ENCODE measurements around the gene SBF2. TPM values are rescaled to one million over a fixed set of nuclear protein-coding genes. Genes with fewer than 3 reads are reported as not detected.

Gene SBF2
- polyA plus RNA-seq, 1 donor (not counting 4 experiments of a cell fraction or from before 2014, with no cell fraction given) = 24.5 TPM

- FAIRE-seq (no peak), DNase-seq (ENCODE audit: low read depth, low spot score) (no peak)
Observed at GRCh38 chr11:10314199-10315072, 20.4 kb upstream of the SBF2 start.

GRCh38 chr11:10311802-10312201 lies 17.8 kb upstream of the SBF2 start:
- Histone ChIP-seq H3K27me3 (ENCODE audit: control insufficient read depth, extremely low read depth, insufficient read depth, low read length) (no peaks in the 10 kb centered on the region), H3K4me3 (ENCODE audit: control insufficient read depth in 2 of 3, extremely low read depth in 1 of 3, insufficient read depth in 2 of 3, low read depth in 1 of 3, low read length in 3 of 3) (no peak overlapping the region), H3K9me1 (ENCODE audit: control insufficient read depth, extremely low read depth, insufficient read depth, low read length) (no peaks in the 10 kb centered on the region), H3K4me2 (ENCODE audit: control insufficient read depth, extremely low read depth, insufficient read depth, low read depth, low read length) (no peak overlapping the region), H4K20me1 (ENCODE audit: control insufficient read depth, extremely low read depth, insufficient read depth, low read length) (no peaks in the 10 kb centered on the region), H3K9ac (ENCODE audit: control insufficient read depth, extremely low read depth, insufficient read depth, low read length) (no peak overlapping the region), H2AFZ (ENCODE audit: control insufficient read depth, low read length) (no peak overlapping the region), H3K9me3 (ENCODE audit: control insufficient read depth, low read depth, low read length) (no peaks in the 10 kb centered on the region), H3K27ac (ENCODE audit: control insufficient read depth, insufficient read depth, low read length) (no peak overlapping the region), H3K4me1 (ENCODE audit: control insufficient read depth, extremely low read depth, insufficient read depth, low read length) (peaks cover 26% of the 10 kb centered on the region), H3K79me2 (ENCODE audit: control insufficient read depth, insufficient read depth, low read length) (peaks cover under 1% of the 10 kb centered on the region), H3K36me3 (ENCODE audit: control insufficient read depth in 2 of 2, extremely low read depth in 1 of 2, insufficient read depth in 2 of 2, low read length in 2 of 2) (no peaks in the 10 kb centered on the region)
- no peak for DNase-seq (ENCODE audit: low read depth, low spot score)
- FAIRE-seq = no peak
- dilution Hi-C loops (cut with MboI; ENCODE audit: extremely low pct_ligation_motif_present, low sequenced_read_pairs) = no loop called here
- TF ChIP-seq EZH2 (IDR thresholded peaks at IDR 0.05; ENCODE audit: low read length) = no peak
- TF ChIP-seq CTCF (optimal IDR thresholded peaks at IDR 0.05 in 1 of 3, IDR thresholded peaks at IDR 0.05 in 1 of 3, conservative IDR thresholded peaks at IDR 0.05 in 1 of 3; ENCODE audit: extremely low read depth in 1 of 3, insufficient read depth in 2 of 3, low read length in 3 of 3) = no peak

More at GRCh38 chr11:10314199-10315072, 20.4 kb upstream of the SBF2 start:
- Histone ChIP-seq H3K79me2 (ENCODE audit: control insufficient read depth, insufficient read depth, low read length) (no peaks in the 10 kb centered on the region), H3K4me3 (ENCODE audit: control insufficient read depth in 2 of 3, extremely low read depth in 1 of 3, insufficient read depth in 2 of 3, low read depth in 1 of 3, low read length in 3 of 3) (no peak overlapping the region), H3K27me3 (ENCODE audit: control insufficient read depth, extremely low read depth, insufficient read depth, low read length) (no peaks in the 10 kb centered on the region), H4K20me1 (ENCODE audit: control insufficient read depth, extremely low read depth, insufficient read depth, low read length) (no peaks in the 10 kb centered on the region), H2AFZ (ENCODE audit: control insufficient read depth, low read length) (no peak overlapping the region), H3K9me3 (ENCODE audit: control insufficient read depth, low read depth, low read length) (no peaks in the 10 kb centered on the region), H3K9ac (ENCODE audit: control insufficient read depth, extremely low read depth, insufficient read depth, low read length) (no peak overlapping the region), H3K36me3 (ENCODE audit: control insufficient read depth in 2 of 2, extremely low read depth in 1 of 2, insufficient read depth in 2 of 2, low read length in 2 of 2) (no peaks in the 10 kb centered on the region), H3K4me2 (ENCODE audit: control insufficient read depth, extremely low read depth, insufficient read depth, low read depth, low read length) (no peak overlapping the region), H3K9me1 (ENCODE audit: control insufficient read depth, extremely low read depth, insufficient read depth, low read length) (no peaks in the 10 kb centered on the region), H3K27ac (ENCODE audit: control insufficient read depth, insufficient read depth, low read length) (no peak overlapping the region), H3K4me1 (ENCODE audit: control insufficient read depth, extremely low read depth, insufficient read depth, low read length) (peaks cover 16% of the 10 kb centered on the region)
- TF ChIP-seq EZH2 (IDR thresholded peaks at IDR 0.05; ENCODE audit: low read length) = no peak
- no peak for TF ChIP-seq CTCF (optimal IDR thresholded peaks at IDR 0.05 in 1 of 3, IDR thresholded peaks at IDR 0.05 in 1 of 3, conservative IDR thresholded peaks at IDR 0.05 in 1 of 3; ENCODE audit: extremely low read depth in 1 of 3, insufficient read depth in 2 of 3, low read length in 3 of 3)
- dilution Hi-C loops (cut with MboI; ENCODE audit: extremely low pct_ligation_motif_present, low sequenced_read_pairs) = no loop called here

All from keratinocyte (primary cell).